ENCODE results near the gene COG1.
"Not testable (repeated sequence)": the region's sequence is repeated elsewhere in the genome, so short reads cannot be mapped to it uniquely, and the experiment has no call there.

Gene COG1

DNA sequence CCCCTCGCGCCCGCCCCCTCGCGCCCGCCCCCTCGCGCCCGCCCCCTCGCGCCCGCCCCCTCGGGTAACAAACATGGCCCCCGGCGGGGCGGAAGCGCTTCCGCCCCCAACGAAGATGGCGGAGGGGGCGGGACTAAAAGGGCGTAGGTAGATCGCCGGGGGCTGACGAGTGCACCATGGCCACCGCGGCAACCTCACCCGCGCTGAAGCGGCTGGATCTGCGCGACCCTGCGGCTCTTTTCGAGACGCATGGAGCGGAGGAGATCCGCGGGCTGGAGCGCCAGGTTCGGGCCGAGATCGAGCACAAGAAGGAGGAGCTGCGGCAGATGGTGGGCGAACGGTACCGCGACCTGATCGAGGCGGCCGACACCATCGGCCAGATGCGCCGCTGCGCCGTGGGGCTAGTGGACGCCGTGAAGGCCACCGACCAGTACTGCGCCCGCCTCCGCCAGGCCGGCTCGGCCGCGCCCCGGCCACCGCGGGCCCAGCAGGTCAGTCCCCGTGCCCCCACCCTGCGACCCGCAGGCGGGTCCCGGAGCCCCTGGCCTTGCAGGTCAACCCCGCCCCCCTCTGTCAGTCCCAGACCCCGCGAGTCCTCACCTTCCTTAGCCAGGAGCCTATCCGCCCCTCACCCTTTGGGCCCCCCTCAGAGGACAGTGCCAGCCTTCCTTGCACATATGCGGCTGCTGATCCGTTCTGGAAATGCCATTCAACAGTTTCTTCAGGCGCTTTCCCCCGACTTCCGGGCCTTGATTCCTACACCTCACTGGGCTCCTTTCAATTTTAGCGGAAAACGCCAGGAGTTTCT is at the start of gene COG1:
TSS of gene COG1 (plus strand) at position 162 of the 808 bp plus-strand sequence. CDS start at position 177, 15 bp downstream.
- peak; percentile 95 for DNase-seq

DNA sequence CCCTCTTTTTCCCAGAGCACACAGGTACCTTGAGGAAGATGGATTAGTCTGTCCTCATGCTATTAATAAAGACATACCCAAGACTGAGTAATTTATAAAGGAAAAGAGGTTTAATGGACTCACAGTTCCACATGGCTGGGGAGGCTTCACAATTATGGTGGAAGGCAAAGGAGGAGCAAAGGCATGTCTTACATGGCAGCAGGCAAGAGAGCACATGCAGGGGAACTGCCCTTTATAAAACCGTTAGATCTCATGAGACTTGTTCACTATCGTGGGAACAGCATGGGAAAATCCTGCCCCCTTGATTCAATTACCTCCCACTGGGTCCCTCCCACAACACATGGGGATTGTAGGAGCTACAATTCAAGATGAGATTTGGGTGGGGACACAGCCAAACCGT is 48.6 kb upstream of the COG1 start:
- DNase-seq = not testable (repeated sequence)

GRCh38 chr17:73145641-73146040 is 47.2 kb upstream of the COG1 start:
- no peak for DNase-seq

DNA sequence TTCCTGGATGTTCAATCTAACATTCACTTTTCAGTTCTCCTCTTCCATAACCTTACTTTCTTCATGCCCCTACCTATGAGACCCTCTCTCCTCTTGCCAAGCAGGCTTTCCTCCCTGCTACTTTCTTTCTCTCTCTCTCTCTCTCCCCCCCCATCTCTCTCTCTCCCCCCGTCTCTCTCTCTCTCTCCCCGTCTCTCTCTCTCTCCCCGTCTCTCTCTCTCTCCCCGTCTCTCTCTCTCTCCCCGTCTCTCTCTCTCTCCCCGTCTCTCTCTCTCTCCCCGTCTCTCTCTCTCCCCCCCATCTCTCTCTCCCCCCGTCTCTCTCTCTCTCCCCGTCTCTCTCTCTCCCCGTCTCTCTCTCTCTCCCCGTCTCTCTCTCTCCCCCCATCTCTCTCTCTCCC is 45.1 kb upstream of the COG1 start:
- DNase-seq = not testable (repeated sequence)

GRCh38 chr17:73148540-73149334 is 44.1 kb upstream of the COG1 start:
- no peak for DNase-seq

GRCh38 chr17:73150622-73151300 is 42.1 kb upstream of the COG1 start:
- not testable (repeated sequence) for DNase-seq

- no peak for DNase-seq
Measured at GRCh38 chr17:73151916-73152632, 40.8 kb upstream of the COG1 start.

DNA sequence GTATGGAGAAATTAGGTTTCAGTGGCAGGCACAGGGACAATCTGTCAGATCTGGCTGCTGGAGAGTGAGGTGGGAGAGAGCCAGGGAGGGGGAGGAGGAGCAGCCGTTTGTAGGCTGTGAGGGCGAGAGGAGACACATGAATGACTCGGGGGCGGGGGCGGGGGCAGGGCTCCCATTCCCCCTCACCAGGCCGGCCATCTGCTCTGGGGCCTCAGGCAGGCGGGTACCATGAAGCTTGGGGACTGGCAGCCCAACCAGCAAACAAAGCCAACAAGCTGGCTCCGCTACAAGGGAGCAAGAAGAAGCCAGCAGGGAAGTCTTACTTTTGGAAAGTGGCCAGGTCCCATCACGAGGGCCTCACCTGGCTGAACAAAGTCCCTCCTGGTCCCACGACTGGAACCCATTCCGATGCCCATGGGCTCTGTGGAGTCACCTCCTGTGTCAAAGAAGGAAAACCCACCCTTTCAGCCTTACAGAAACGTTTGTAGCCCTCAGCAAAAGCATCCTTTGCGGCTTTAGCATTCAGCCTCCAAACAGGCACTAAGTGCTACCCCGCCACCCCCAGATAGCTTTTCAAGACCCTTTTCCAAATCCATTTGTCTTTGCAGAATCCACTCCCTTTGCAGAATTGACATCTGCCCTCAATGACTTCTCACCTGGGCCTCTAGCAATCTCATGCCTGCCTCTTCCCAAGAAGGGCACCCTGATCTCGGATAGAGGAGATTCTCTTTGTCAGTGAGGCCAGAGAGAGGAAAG is 37.3 kb upstream of the COG1 start:
- peak; percentile 62 for DNase-seq

GRCh38 chr17:73156166-73156840 is 36.6 kb upstream of the COG1 start:
- DNase-seq = peak; percentile 91

DNA sequence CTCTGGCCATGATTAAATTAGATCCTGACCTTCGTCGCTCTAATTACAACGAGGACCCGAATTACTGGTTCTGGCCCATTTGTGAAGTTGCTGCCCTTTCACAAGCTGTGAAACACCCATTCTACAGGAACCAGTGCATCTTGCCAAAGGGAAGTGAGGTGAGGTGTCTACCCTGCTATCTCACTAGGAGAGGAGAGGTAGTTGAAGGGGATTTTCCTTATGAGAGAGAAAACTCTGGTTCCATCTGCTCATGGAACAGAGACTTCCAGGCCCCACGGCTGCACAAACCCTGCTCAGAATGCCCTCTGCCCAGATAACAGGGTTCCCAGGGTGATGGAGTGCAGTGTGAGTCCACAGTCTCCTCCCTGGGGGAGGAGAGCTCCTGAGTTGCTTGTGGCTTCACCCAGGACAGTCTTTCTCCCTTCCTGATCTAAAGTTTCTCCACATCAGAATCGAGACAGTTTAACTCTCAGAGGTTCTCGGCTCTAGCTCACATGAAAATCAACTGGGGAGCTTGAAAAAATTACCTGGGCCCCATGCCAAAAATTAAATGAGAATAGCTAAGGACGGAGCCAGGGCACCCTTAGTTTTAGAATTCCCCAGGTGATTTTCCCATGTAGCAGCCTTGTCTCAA is 35.9 kb upstream of the COG1 start:
- peak; percentile 47 for DNase-seq

- peak; percentile 50 for DNase-seq
Measured at GRCh38 chr17:73157521-73157890, 35.3 kb upstream of the COG1 start.

DNA sequence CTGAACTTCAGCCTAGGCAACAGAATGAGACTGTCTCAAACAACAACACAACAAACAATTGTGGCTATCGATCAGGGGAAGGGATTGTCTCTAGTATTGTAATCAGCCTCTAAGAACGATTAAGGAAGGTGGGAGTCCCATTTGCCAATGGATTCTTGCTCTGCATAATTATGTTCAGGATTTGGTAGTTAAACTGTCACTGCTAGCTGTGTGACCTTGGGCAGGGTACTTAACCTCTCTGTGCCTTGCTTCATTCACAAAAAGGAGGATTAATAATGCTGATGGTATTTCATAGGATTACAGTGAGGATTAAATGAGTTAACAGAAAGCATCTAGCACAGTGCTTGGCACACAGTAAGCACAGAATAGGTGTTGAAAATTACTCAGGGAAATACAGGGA is 34.7 kb upstream of the COG1 start:
- no peak for DNase-seq

DNA sequence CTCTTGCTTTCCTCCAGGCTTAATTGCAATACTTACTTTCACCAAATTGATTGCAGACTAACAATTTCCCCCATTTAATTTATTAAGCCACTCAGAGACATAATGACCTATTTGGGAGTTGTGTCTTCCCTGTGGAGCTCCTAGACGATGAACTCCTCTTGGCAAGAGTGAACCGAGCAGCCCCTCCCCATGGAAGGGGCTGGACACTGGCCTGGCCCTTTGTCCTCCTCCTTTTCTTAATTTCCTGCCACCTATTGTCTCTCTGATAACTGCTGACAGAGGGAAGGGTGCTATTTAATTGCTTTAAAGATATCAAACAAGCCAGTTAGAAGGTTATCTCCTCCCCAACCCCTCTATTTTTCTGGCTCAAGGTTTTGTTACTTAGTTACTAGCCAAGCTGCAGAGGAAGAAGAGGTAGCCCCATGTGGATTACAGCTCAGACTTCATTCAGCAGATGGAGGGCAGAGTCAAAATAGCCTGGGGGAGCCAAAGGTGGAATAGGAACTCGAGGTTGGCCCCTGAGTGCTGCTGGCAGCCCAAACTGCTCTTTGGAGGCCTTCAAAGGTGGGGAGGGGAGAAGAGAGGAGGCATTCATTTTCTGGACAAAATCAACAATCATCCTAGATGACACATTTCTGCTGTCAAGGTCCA is 31.8 kb upstream of the COG1 start:
- peak; percentile 39 for DNase-seq

DNA sequence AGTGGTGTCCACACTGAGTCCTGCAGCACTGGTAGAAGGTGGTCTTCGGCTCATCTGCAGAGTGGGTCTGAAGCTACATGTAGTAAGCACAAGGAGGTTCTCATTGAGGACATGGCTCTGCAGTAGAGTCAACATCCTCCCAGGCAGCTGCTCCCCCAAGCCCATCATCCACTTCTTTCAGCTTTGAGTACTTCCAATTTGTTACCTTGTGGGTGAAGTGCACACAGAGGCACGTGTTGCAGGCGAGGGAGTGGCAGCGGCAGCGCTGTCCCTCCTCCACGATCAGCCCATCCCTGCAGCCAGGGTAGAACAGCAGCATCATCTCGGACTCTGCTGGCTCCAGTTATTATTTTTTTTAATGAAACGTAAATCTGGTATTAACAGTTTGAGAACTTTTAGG is 29.8 kb upstream of the COG1 start:
- DNase-seq = peak; percentile 54

GRCh38 chr17:73165616-73166404 is 27.0 kb upstream of the COG1 start:
- DNase-seq = peak; percentile 64

- DNase-seq = peak; percentile 32
Measured at GRCh38 chr17:73166731-73167581, 25.9 kb upstream of the COG1 start.

DNA sequence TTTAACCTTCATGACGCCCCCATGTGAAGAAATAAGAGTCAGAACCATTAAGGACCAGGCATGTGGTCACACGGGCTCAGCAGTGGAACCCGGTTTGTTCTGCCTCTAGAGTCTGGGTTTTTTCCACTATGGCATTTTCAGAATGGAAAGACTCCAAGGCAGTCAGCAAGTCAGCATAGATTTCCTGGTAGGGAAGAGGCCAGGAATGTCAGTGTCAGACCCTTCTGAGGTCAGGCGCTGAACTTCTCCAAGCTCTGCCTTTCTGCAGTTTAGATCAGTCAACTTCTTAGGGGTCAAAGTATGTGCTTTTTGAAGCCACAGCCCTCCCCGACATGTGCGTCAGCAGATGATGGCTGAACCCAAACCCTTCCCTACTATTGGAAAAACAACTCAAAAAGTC is 24.2 kb upstream of the COG1 start:
- DNase-seq = peak; percentile 45

GRCh38 chr17:73170324-73170723 is 22.5 kb upstream of the COG1 start:
- DNase-seq = no peak

GRCh38 chr17:73172252-73172651 is 20.6 kb upstream of the COG1 start:
- DNase-seq = no peak

All from islet precursor cell (in vitro differentiated cells).